ENCODE data around the gene CTNND2. TPM values are rescaled to one million over a fixed set of nuclear protein-coding genes. Genes with fewer than 3 reads are reported as not detected.
A peak's percentile ranks its signal among the peaks of the same experiment; 100 is the strongest.

CTNND2 gene
- total and polyA plus RNA-seq, 4 donors: 0.05 to 0.50 (median 0.27) TPM

DNA sequence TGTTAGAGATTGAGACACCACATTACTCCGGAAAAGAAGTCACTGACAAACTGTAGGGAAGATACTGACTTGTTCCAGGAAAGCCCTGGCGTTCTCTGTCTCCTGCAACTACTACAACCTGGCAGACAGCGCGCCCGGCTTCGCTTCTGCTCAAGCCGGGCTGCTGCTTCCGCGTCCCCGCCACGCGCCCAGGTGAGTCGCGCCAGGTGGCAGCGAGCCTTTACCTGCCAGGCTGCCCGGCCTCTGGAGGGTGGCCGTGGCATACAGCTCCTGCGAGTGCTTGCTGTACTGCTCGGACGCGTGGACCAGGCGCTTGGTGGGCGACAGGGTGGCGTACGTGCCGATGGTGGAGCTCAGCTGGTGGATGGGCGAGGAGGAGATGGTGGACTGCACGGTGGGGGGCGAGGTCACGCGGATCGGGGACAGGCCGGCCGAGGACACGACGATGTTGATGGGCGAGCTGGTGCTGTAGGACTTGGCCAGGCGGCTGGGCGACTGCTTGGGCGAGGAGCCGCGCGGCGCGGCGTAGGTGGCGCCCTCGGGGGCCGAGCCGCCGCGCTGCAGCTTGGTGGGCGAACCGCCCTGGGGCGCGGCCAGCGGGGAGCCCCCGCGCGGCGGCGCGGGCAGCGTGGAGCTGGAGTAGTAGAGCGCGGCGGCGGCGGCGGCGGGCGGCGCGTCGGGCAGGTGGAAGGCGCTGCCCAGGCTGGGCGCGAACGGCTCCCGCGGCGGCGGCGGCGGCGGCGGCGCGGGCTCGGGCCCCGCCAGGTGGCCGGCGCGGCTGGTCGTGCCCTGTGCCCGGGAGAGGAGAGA lies 519.6 kb downstream of the CTNND2 start:
- TF ChIP-seq NR2F2 (IDR thresholded peaks at IDR 0.05): no peak
- TF ChIP-seq, protein P1, sequence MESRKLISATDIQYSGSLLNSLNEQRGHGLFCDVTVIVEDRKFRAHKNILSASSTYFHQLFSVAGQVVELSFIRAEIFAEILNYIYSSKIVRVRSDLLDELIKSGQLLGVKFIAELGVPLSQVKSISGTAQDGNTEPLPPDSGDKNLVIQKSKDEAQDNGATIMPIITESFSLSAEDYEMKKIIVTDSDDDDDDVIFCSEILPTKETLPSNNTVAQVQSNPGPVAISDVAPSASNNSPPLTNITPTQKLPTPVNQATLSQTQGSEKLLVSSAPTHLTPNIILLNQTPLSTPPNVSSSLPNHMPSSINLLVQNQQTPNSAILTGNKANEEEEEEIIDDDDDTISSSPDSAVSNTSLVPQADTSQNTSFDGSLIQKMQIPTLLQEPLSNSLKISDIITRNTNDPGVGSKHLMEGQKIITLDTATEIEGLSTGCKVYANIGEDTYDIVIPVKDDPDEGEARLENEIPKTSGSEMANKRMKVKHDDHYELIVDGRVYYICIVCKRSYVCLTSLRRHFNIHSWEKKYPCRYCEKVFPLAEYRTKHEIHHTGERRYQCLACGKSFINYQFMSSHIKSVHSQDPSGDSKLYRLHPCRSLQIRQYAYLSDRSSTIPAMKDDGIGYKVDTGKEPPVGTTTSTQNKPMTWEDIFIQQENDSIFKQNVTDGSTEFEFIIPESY (IDR thresholded peaks at IDR 0.05): no peak
- TF ChIP-seq, protein P2, sequence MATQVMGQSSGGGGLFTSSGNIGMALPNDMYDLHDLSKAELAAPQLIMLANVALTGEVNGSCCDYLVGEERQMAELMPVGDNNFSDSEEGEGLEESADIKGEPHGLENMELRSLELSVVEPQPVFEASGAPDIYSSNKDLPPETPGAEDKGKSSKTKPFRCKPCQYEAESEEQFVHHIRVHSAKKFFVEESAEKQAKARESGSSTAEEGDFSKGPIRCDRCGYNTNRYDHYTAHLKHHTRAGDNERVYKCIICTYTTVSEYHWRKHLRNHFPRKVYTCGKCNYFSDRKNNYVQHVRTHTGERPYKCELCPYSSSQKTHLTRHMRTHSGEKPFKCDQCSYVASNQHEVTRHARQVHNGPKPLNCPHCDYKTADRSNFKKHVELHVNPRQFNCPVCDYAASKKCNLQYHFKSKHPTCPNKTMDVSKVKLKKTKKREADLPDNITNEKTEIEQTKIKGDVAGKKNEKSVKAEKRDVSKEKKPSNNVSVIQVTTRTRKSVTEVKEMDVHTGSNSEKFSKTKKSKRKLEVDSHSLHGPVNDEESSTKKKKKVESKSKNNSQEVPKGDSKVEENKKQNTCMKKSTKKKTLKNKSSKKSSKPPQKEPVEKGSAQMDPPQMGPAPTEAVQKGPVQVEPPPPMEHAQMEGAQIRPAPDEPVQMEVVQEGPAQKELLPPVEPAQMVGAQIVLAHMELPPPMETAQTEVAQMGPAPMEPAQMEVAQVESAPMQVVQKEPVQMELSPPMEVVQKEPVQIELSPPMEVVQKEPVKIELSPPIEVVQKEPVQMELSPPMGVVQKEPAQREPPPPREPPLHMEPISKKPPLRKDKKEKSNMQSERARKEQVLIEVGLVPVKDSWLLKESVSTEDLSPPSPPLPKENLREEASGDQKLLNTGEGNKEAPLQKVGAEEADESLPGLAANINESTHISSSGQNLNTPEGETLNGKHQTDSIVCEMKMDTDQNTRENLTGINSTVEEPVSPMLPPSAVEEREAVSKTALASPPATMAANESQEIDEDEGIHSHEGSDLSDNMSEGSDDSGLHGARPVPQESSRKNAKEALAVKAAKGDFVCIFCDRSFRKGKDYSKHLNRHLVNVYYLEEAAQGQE (IDR thresholded peaks at IDR 0.05): no peak
- TF ChIP-seq FOXA1 (IDR thresholded peaks at IDR 0.05): no peak
- TF ChIP-seq, protein P3, sequence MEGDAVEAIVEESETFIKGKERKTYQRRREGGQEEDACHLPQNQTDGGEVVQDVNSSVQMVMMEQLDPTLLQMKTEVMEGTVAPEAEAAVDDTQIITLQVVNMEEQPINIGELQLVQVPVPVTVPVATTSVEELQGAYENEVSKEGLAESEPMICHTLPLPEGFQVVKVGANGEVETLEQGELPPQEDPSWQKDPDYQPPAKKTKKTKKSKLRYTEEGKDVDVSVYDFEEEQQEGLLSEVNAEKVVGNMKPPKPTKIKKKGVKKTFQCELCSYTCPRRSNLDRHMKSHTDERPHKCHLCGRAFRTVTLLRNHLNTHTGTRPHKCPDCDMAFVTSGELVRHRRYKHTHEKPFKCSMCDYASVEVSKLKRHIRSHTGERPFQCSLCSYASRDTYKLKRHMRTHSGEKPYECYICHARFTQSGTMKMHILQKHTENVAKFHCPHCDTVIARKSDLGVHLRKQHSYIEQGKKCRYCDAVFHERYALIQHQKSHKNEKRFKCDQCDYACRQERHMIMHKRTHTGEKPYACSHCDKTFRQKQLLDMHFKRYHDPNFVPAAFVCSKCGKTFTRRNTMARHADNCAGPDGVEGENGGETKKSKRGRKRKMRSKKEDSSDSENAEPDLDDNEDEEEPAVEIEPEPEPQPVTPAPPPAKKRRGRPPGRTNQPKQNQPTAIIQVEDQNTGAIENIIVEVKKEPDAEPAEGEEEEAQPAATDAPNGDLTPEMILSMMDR (IDR thresholded peaks at IDR 0.05; ENCODE audit: low read depth, low read length, missing input control): no peak
- TF ChIP-seq TAF1 (conservative IDR thresholded peaks at IDR 0.05): no peak
- no peak for TF ChIP-seq RXRA (IDR thresholded peaks at IDR 0.05)
- TF ChIP-seq JUND (IDR thresholded peaks at IDR 0.05): no peak
- TF ChIP-seq YY1 (IDR thresholded peaks at IDR 0.05): no peak
- TF ChIP-seq FOXA2 (IDR thresholded peaks at IDR 0.05): no peak
- TF ChIP-seq GABPA (IDR thresholded peaks at IDR 0.05 in 1 of 2, conservative IDR thresholded peaks at IDR 0.05 in 1 of 2): no peak
- TF ChIP-seq, protein P4, sequence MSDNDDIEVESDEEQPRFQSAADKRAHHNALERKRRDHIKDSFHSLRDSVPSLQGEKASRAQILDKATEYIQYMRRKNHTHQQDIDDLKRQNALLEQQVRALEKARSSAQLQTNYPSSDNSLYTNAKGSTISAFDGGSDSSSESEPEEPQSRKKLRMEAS (IDR thresholded peaks at IDR 0.05): no peak
- TF ChIP-seq SP1 (IDR thresholded peaks at IDR 0.05): no peak
- no peak for TF ChIP-seq HNF4G (IDR thresholded peaks at IDR 0.05)
- no peak for TF ChIP-seq HNF4A (conservative IDR thresholded peaks at IDR 0.05)
- WGBS: 12% methylated on average over 96 of the region's 96 CpGs
- Histone ChIP-seq H3K4me3 (ENCODE audit: low read depth in 1 of 3, low read length in 3 of 3) (peak overlapping the region in 2 of 3 donors; percentile 20 to 54), H3K36me3 (ENCODE audit: control insufficient read depth in 4 of 4, insufficient read depth in 3 of 4, low read depth in 1 of 4, low read length in 3 of 4) (no peaks in the 10 kb centered on the region), H3K27ac (ENCODE audit: low read depth in 1 of 2, low read length in 2 of 2) (no peak overlapping the region), H3K4me1 (ENCODE audit: control insufficient read depth in 4 of 4, insufficient read depth in 4 of 4, low read length in 3 of 4) (peaks cover 6 to 16% (median 10%) of the 10 kb centered on the region in 4 donors), H3K9me3 (ENCODE audit: control insufficient read depth in 4 of 4, low read length in 3 of 4) (peaks cover 0 to 5% (median 0%) of the 10 kb centered on the region in 4 donors), H3K9ac (ENCODE audit: low read depth in 1 of 2, low read length in 2 of 2) (no peak overlapping the region), H3K27me3 (ENCODE audit: control insufficient read depth in 4 of 4, insufficient read depth in 4 of 4, low read length in 3 of 4) (peaks cover 0 to 6% (median 4%) of the 10 kb centered on the region in 4 donors)
- no peak for DNase-seq (ENCODE audit: low spot score)
